Natural killer cell (primary cell): ENCODE measurements around the gene RFX4. TPM values are rescaled to one million over a fixed set of nuclear protein-coding genes. Genes with fewer than 3 reads are reported as not detected.

Experiments used
- ATAC-seq, 3 donors: fragments of 150-1000 bp in 2 of 3; fragments of 200-7000 bp in 1 of 3; cut with Tn5 transposase; 1 replicate in 1 of 3; 2 replicates in 2 of 3; pipeline ENCODE4 v1.10.0; 2021; ENCODE audit warnings: mild to moderate bottlenecking in 2 of 3, moderate library complexity in 2 of 3
- DNase-seq, 2 donors: peaks; one replicate each; pipeline versions ENCODE4 v3.0.0 to v3.0.0-alpha.2; 2013 to 2021; ENCODE audit warnings: mixed read lengths in 1 of 2
- H3K27ac ChIP-seq: one replicate; pipeline ENCODE4 v1.5.1; 2013; ENCODE audit warnings: mild to moderate bottlenecking, low read length
- H3K27me3 ChIP-seq: one replicate; pipeline ENCODE4 v1.6.1; 2013; ENCODE audit warnings: low read length; ENCODE audit not compliant: control insufficient read depth, insufficient read depth
- H3K36me3 ChIP-seq: one replicate; pipeline ENCODE4 v1.6.1; 2013; ENCODE audit warnings: low read length; ENCODE audit not compliant: control insufficient read depth, insufficient read depth
- H3K4me1 ChIP-seq: one replicate; pipeline ENCODE4 v1.6.1; 2013; ENCODE audit warnings: low read length; ENCODE audit not compliant: control insufficient read depth, insufficient read depth
- H3K4me3 ChIP-seq: one replicate; pipeline ENCODE4 v1.5.1; 2013; ENCODE audit warnings: low read length
- H3K9me3 ChIP-seq: one replicate; pipeline ENCODE4 v1.6.1; 2013; ENCODE audit warnings: low read length; ENCODE audit not compliant: control insufficient read depth, insufficient read depth
- H3K27ac Mint-ChIP-seq, 2 donors: one replicate each; pipeline ENCODE4 v1.8.0; 2022; ENCODE audit warnings: mild to moderate bottlenecking in 2 of 2, mixed read lengths in 2 of 2, moderate library complexity in 1 of 2
- H3K27me3 Mint-ChIP-seq, 2 donors: one replicate each; pipeline ENCODE4 v1.8.0; 2022; ENCODE audit warnings: low read depth in 2 of 2, mixed read lengths in 2 of 2
- H3K36me3 Mint-ChIP-seq: one replicate; pipeline ENCODE4 v1.8.0; 2022; ENCODE audit warnings: mixed read lengths
- H3K4me1 Mint-ChIP-seq, 2 donors: one replicate each; pipeline ENCODE4 v1.8.0; 2022; ENCODE audit warnings: mixed read lengths in 2 of 2
- H3K4me3 Mint-ChIP-seq: one replicate; pipeline ENCODE4 v1.8.0; 2022; ENCODE audit warnings: mild to moderate bottlenecking, moderate library complexity, mixed read lengths
- H3K9me3 Mint-ChIP-seq, 2 donors: one replicate each; pipeline ENCODE4 v1.8.0; 2022; ENCODE audit warnings: mixed read lengths in 2 of 2
- CTCF ChIP-seq: fragments of 200-600 bp; IDR thresholded peaks from one replicate; pipeline ENCODE4 v1.8.0; 2022; ENCODE audit warnings: antibody characterized with exemption
- WGBS: methylation state at CpG from one replicate; pipeline ENCODE4 v1.1.7; 2013; ENCODE audit warnings: missing lambda C conversion rate; ENCODE audit not compliant: insufficient coverage; 5-methylcytosine and 5-hydroxymethylcytosine counted together
- intact Hi-C: fragments of 100-400 bp; cut with micrococcal nuclease; formaldehyde crosslinking; loops from one replicate; pipeline ENCODE4 v1.14.2; 2022
- total RNA-seq, 4 donors: library from RNA; stranded (reverse); fragments of 120-200 nt in 1 of 4; gene quantifications; one replicate each; pipeline versions ENCODE4 v1.2.3 to v1.2.4, GENCODE V29; 2013 to 2022

RFX4 gene
- total RNA-seq, 3 donors from 2014 or later (not counting 1 experiment from before 2014, with no cell fraction given), result not detected

GRCh38 chr12:106564678-106565329 lies 18.0 kb upstream of the RFX4 start:
- H3K9me3 Mint-ChIP-seq, result no peaks in the 10 kb centered on the region
- no peak for DNase-seq
- Histone ChIP-seq H3K4me1 (no peaks in the 10 kb centered on the region), H3K4me3 (no peak overlapping the region), H3K36me3 (no peaks in the 10 kb centered on the region), H3K27ac (no peak overlapping the region), H3K9me3 (peaks cover 2% of the 10 kb centered on the region), H3K27me3 (peaks cover 3% of the 10 kb centered on the region)
- H3K36me3 Mint-ChIP-seq, result no peaks in the 10 kb centered on the region
- H3K4me1 Mint-ChIP-seq, result no peaks in the 10 kb centered on the region
- no peak for ATAC-seq
- TF ChIP-seq CTCF, result no peak
- H3K27me3 Mint-ChIP-seq, result peaks cover 23 to 69% of the 10 kb centered on the region in 2 donors
- 70% methylated on average over 9 of the region's 9 CpGs for WGBS
- no peak overlapping the region for H3K27ac Mint-ChIP-seq
- intact Hi-C loops, result no loop called here
- H3K4me3 Mint-ChIP-seq, result no peak overlapping the region

- Mint-ChIP-seq H3K9me3 (peaks cover 0 to 2% of the 10 kb centered on the region in 2 donors), H3K27ac (no peak overlapping the region), H3K4me3 (no peak overlapping the region), H3K36me3 (no peaks in the 10 kb centered on the region), H3K27me3 (peaks cover 24 to 55% of the 10 kb centered on the region in 2 donors), H3K4me1 (no peaks in the 10 kb centered on the region)
- 69% methylated on average over 3 of the region's 3 CpGs for WGBS
- intact Hi-C loops, result no loop called here
- DNase-seq (no peak), ATAC-seq (no peak)
- Histone ChIP-seq H3K4me1 (no peaks in the 10 kb centered on the region), H3K9me3 (no peaks in the 10 kb centered on the region), H3K36me3 (no peaks in the 10 kb centered on the region), H3K4me3 (no peak overlapping the region), H3K27me3 (peaks cover 3% of the 10 kb centered on the region), H3K27ac (no peak overlapping the region)
- no peak for TF ChIP-seq CTCF
Observed at GRCh38 chr12:106566771-106567170, 16.0 kb upstream of the RFX4 start.

GRCh38 chr12:106573239-106573638 lies 9.6 kb upstream of the RFX4 start:
- Histone ChIP-seq H3K36me3 (no peaks in the 10 kb centered on the region), H3K27me3 (peaks cover 5% of the 10 kb centered on the region), H3K27ac (no peak overlapping the region), H3K9me3 (no peaks in the 10 kb centered on the region), H3K4me3 (no peak overlapping the region), H3K4me1 (no peaks in the 10 kb centered on the region)
- TF ChIP-seq CTCF, result no peak
- ATAC-seq (no peak), DNase-seq (no peak)
- Mint-ChIP-seq H3K36me3 (no peaks in the 10 kb centered on the region), H3K4me1 (no peaks in the 10 kb centered on the region), H3K4me3 (no peak overlapping the region), H3K27me3 (peaks cover 33 to 37% of the 10 kb centered on the region in 2 donors), H3K9me3 (peaks cover 0 to 2% of the 10 kb centered on the region in 2 donors), H3K27ac (no peak overlapping the region)
- intact Hi-C loops, result no loop called here

GRCh38 chr12:106576848-106577247 lies 6.0 kb upstream of the RFX4 start:
- H3K4me3 Mint-ChIP-seq, result no peak overlapping the region
- Histone ChIP-seq H3K27me3 (peaks cover 23% of the 10 kb centered on the region), H3K4me1 (peaks cover 9% of the 10 kb centered on the region), H3K9me3 (no peaks in the 10 kb centered on the region), H3K4me3 (no peak overlapping the region), H3K36me3 (no peaks in the 10 kb centered on the region), H3K27ac (no peak overlapping the region)
- ATAC-seq (no peak), DNase-seq (no peak)
- TF ChIP-seq CTCF, result no peak
- no peaks in the 10 kb centered on the region for H3K4me1 Mint-ChIP-seq
- H3K27ac Mint-ChIP-seq, result no peak overlapping the region
- peaks cover 52 to 66% of the 10 kb centered on the region in 2 donors for H3K27me3 Mint-ChIP-seq
- no peaks in the 10 kb centered on the region for H3K36me3 Mint-ChIP-seq
- no peaks in the 10 kb centered on the region for H3K9me3 Mint-ChIP-seq
- 100% methylated on average over 2 of the region's 2 CpGs for WGBS
- intact Hi-C loops, result no loop called here
